GM18511 (cell line): ENCODE measurements around the gene EML3.

Source experiments
- ATAC-seq: cut with Tn5 transposase; IDR thresholded peaks from one replicate; pipeline ENCODE4 v1.9.1; 2021; ENCODE audit warnings: mild to moderate bottlenecking, moderate library complexity; ENCODE audit not compliant: unreplicated experiment

The EML3 gene

DNA sequence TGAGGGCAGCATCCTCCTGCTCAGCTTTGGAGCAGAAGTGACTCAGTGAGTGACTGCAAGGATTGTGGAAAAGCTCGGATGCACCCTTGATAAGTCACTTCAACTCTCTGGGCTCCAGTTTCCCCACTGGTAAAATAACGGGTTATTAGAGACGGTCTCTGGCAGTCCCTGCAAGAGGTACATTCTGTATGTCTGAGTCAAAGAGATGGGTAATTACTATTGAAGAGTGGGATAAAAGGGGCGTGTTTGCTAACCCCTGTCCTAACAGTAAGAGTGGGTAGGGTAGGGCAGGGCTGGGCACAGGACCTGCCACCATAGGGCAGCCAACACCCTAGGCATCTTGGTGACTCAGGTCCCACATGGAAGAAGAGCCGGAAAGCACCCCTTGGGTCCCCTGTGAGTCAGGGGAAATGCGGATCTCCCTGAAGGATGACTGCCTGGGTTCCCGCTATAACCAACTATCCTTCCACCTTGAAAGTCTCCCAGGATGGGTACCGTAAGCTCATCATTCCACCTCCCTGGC is 58.7 kb downstream of the EML3 start:
- no peak for ATAC-seq

DNA sequence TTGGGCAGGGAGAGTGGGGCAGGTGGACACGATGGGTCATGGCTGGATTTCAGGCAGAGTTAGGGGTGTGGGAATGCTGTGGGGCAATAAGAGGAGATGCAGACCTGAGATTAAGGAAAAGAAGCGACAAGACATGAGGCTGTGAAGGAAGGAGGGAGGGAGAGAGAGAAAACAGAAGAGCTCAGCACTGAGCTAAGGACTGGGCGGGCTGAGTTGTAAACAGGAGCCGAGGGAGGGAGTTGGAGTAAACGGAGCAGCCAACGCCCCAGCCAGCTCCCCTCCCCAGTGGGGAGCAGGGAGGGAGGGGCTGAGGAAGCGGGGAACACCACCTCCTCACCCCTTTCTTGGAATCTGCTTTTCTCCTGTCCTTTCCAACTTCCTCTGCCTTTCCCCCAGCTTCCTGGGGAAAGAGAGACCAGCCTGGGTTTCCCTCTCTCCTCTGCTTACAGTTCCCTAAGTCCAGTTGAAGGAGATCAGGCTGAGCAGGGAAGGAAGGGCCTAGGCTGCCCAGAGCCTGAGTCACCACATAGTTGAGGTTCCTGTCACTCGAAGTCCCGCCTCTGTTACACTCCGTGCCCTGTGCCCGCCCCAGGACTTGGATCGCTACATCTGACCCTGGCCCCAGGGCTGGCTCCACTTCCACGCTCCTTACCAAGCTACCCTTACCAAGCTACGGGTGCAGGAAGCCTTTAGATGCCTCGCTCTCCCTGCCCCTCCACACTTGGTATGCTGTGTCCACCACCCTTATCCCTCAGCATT is 59.3 kb downstream of the EML3 start:
- no peak for ATAC-seq

DNA sequence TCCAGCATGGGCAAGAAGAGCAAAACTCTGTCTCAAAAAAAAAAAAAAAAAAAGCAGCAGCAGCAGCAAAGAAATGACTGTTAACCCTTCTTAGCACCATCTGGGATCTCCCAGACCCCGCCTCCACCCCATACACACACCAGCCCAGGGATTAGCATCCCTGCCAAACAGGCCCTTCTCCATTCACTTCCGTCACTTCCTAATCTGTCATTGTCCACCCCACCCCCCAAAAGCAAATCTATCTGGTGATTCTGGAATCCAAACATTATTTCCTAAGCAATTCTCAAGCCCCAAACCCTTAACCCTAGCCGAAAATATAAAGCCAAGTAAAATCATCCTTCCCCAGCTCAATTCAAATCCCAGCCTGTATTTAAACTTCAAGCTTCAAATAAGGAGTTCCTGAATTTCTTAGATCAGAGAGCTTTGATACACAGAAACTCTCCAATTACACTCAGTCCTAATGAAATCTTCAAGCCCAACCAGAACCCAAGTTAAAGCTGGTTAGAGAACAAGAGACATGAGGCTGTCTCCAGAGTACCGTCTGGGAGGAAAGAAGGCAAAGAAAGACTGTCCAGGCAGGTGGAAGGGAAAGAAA is 60.0 kb downstream of the EML3 start:
- ATAC-seq: no peak
